Measurements from ENCODE around the gene ZIC5. TPM values are rescaled to one million over a fixed set of nuclear protein-coding genes. Genes with fewer than 3 reads are reported as not detected.

Gene ZIC5
- total RNA-seq, 1 donor from 2014 or later: not detected

DNA sequence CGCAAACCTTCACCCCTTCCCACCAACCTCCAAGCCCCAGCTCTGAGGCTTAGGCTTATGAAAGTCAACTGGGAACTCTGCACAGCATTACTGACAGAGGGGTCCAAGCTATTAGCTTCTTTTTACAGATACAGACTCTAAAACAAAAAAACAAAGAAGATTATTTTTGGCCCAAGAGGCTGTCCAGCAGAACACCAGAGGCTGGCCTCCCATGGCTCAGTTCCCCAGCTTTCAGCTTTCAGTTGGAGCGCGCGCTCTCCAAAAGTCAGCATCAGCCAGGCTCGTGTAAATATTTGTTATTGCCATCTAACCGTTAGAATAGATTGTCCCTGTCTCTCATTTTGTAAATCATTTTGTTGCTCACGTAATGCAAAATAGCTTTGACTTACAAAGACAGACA, 58.4 kb downstream of the ZIC5 start:
- ATAC-seq (no peak), DNase-seq (no peak)
- intact Hi-C loops (cut with micrococcal nuclease): loop anchor here (10.0 kb wide), 1 partner anchor 258 kb away; no protein-coding TSS in a partner anchor

Other genes with a start within 250 kb of the ZIC5 start
- not detected for gene ZIC2, start 10.0 kb upstream of the ZIC5 start, total RNA-seq
- 72.5 TPM for gene PCCA, start 117.3 kb upstream of the ZIC5 start, total RNA-seq

All from left ventricle myocardium superior (tissue), 1 donor.